ENCODE results near the gene PROSER3. TPM values are rescaled to one million over a fixed set of nuclear protein-coding genes. Genes with fewer than 3 reads are reported as not detected.

PROSER3 gene
- 5.3 to 15.5 TPM (median 5.5 TPM) in 3 replicates for polyA plus RNA-seq
- 2.6 TPM for polyA plus RNA-seq (2011; ENCODE audit: low read depth)
- polyA plus RNA-seq (2011; cell fraction: cytosol; rRNA removed), result 8.2 and 9.5 TPM in 2 replicates
- polyA plus RNA-seq (2011; cell fraction: nucleus; rRNA removed), result 41.6 and 58.7 TPM in 2 replicates
- 12.7 and 13.6 TPM in 2 replicates for polyA plus RNA-seq (2012; ENCODE audit: low replicate concordance)
- polyA minus RNA-seq, result 14.6 to 79.7 TPM (median 16.3 TPM) in 3 replicates
- polyA minus RNA-seq (2011; cell fraction: cytosol; rRNA and poly(A)+ RNA removed), result 12.1 TPM
- 9.4 and 24.8 TPM in 2 replicates for polyA minus RNA-seq (2011; cell fraction: nucleus; rRNA and poly(A)+ RNA removed)

DNA sequence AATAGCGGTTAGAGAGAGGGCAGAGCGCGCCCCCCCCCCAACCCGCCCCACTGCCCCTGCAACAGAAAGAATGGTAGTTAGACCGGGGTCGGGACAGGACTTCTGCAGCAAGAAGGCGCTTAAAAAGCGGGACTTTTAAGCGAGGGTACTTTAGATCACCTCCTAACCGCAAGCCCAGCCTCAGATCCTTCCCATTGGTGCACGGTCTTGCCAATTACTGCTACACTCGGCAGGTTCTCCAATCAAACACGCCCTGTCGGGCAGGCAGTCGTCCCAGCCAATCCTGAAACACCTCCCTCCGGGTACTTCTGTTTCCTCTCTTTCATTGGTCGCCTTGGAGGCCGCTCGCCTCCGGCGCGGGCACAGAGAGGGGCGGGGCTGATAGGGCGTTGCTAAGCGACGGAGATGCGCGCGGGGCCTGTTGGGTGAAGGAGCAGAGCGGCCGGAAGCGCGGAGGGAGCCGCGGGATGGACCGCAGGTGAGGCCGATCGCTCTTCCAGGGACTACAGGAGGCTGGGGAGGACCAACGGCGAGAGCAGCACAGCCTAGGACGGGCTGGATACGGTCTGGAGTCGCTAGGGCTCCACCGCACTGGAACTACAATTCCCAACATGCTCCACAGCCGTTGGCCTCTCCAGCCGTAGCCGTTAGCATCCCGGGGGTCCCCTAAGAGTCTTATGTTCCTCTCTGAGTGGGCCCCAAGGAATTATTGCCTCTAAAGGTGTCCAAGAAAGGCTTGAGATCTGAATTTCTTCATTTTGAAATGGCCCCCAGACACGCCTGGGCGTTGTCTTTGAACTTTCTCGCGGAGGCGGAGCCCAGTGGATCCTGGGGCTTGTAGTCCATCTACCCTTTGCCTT, at the start of gene PROSER3:
Gene PROSER3, plus strand, starts transcription at position 428 of the 860 bp plus-strand sequence. Its CDS starts 40 bp downstream, at position 468.
- no peak for TF ChIP-seq EZH2 (IDR thresholded peaks at IDR 0.05; ENCODE audit: low read length)
- TF ChIP-seq, protein P1, sequence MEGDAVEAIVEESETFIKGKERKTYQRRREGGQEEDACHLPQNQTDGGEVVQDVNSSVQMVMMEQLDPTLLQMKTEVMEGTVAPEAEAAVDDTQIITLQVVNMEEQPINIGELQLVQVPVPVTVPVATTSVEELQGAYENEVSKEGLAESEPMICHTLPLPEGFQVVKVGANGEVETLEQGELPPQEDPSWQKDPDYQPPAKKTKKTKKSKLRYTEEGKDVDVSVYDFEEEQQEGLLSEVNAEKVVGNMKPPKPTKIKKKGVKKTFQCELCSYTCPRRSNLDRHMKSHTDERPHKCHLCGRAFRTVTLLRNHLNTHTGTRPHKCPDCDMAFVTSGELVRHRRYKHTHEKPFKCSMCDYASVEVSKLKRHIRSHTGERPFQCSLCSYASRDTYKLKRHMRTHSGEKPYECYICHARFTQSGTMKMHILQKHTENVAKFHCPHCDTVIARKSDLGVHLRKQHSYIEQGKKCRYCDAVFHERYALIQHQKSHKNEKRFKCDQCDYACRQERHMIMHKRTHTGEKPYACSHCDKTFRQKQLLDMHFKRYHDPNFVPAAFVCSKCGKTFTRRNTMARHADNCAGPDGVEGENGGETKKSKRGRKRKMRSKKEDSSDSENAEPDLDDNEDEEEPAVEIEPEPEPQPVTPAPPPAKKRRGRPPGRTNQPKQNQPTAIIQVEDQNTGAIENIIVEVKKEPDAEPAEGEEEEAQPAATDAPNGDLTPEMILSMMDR (optimal IDR thresholded peaks at IDR 0.05 in 1 of 3, IDR thresholded peaks at IDR 0.05 in 1 of 3, conservative IDR thresholded peaks at IDR 0.05 in 1 of 3; ENCODE audit: extremely low read depth in 1 of 3, insufficient read depth in 2 of 3, low read length in 3 of 3), result no peak
- dilution Hi-C loops (cut with MboI; ENCODE audit: extremely low pct_ligation_motif_present, low sequenced_read_pairs), result no loop called here
- peak; percentile 84 for FAIRE-seq
- H4K20me1 ChIP-seq (ENCODE audit: control insufficient read depth, extremely low read depth, insufficient read depth, low read length), result no peaks in the 10 kb centered on the region
- peak within 1 kb of the TSS; percentile 92 to 100 (median 95) for H3K4me3 ChIP-seq (ENCODE audit: control insufficient read depth in 2 of 3, extremely low read depth in 1 of 3, insufficient read depth in 2 of 3, low read depth in 1 of 3, low read length in 3 of 3)
- H3K36me3 ChIP-seq (ENCODE audit: control insufficient read depth in 2 of 2, extremely low read depth in 1 of 2, insufficient read depth in 2 of 2, low read length in 2 of 2), result peaks cover 11 to 20% of the 10 kb centered on the region in 2 experiments
- no peaks in the 10 kb centered on the region for H3K27me3 ChIP-seq (ENCODE audit: control insufficient read depth, extremely low read depth, insufficient read depth, low read length)
- peak; percentile 99 for DNase-seq (ENCODE audit: low read depth, low spot score)
- peak within 1 kb of the TSS; percentile 84 for H3K4me2 ChIP-seq (ENCODE audit: control insufficient read depth, extremely low read depth, insufficient read depth, low read depth, low read length)
- peaks cover 23% of the 10 kb centered on the region for H3K4me1 ChIP-seq (ENCODE audit: control insufficient read depth, extremely low read depth, insufficient read depth, low read length)
- peak within 1 kb of the TSS; percentile 100 for H3K9ac ChIP-seq (ENCODE audit: control insufficient read depth, extremely low read depth, insufficient read depth, low read length)
- no peaks in the 10 kb centered on the region for H3K9me3 ChIP-seq (ENCODE audit: control insufficient read depth, low read depth, low read length)
- no peaks in the 10 kb centered on the region for H3K9me1 ChIP-seq (ENCODE audit: control insufficient read depth, extremely low read depth, insufficient read depth, low read length)
- H3K79me2 ChIP-seq (ENCODE audit: control insufficient read depth, insufficient read depth, low read length), result peaks cover 20% of the 10 kb centered on the region
- H3K27ac ChIP-seq (ENCODE audit: control insufficient read depth, insufficient read depth, low read length), result peak within 1 kb of the TSS; percentile 98
- H2AFZ ChIP-seq (ENCODE audit: control insufficient read depth, low read length), result peak within 1 kb of the TSS; percentile 94

DNA sequence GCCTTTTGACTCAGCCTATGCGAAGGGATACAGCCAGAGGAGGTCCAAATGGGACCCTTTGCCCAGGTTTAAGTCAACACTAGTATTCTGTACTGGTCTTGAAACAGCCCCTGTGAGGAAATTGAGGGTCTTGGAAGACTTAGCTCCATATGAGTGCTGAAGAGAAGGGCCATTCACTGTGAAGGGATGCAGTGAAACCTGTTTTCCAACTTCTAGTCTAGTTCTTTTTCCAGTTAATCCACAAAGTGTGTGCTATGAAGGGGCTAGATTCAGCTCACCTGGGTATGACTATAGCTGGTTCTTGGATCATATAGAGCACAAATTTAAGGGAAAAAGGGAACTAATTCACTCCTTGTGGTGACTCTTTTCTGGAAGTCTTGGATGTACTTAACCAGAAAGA, 49.6 kb upstream of the PROSER3 start:
- Histone ChIP-seq H3K36me3 (ENCODE audit: control insufficient read depth in 2 of 2, extremely low read depth in 1 of 2, insufficient read depth in 2 of 2, low read length in 2 of 2) (no peaks in the 10 kb centered on the region), H3K27ac (ENCODE audit: control insufficient read depth, insufficient read depth, low read length) (no peak overlapping the region), H3K9me1 (ENCODE audit: control insufficient read depth, extremely low read depth, insufficient read depth, low read length) (no peaks in the 10 kb centered on the region), H3K9me3 (ENCODE audit: control insufficient read depth, low read depth, low read length) (no peaks in the 10 kb centered on the region), H3K79me2 (ENCODE audit: control insufficient read depth, insufficient read depth, low read length) (no peaks in the 10 kb centered on the region), H3K4me2 (ENCODE audit: control insufficient read depth, extremely low read depth, insufficient read depth, low read depth, low read length) (no peak overlapping the region), H3K4me1 (ENCODE audit: control insufficient read depth, extremely low read depth, insufficient read depth, low read length) (peaks cover 6% of the 10 kb centered on the region), H3K4me3 (ENCODE audit: control insufficient read depth in 2 of 3, extremely low read depth in 1 of 3, insufficient read depth in 2 of 3, low read depth in 1 of 3, low read length in 3 of 3) (no peak overlapping the region), H2AFZ (ENCODE audit: control insufficient read depth, low read length) (no peak overlapping the region), H4K20me1 (ENCODE audit: control insufficient read depth, extremely low read depth, insufficient read depth, low read length) (no peaks in the 10 kb centered on the region), H3K9ac (ENCODE audit: control insufficient read depth, extremely low read depth, insufficient read depth, low read length) (no peak overlapping the region), H3K27me3 (ENCODE audit: control insufficient read depth, extremely low read depth, insufficient read depth, low read length) (no peaks in the 10 kb centered on the region)
- dilution Hi-C loops (cut with MboI; ENCODE audit: extremely low pct_ligation_motif_present, low sequenced_read_pairs), result no loop called here
- no peak for FAIRE-seq
- TF ChIP-seq, protein P1 (optimal IDR thresholded peaks at IDR 0.05 in 1 of 3, IDR thresholded peaks at IDR 0.05 in 1 of 3, conservative IDR thresholded peaks at IDR 0.05 in 1 of 3; ENCODE audit: extremely low read depth in 1 of 3, insufficient read depth in 2 of 3, low read length in 3 of 3), result no peak
- no peak for TF ChIP-seq EZH2 (IDR thresholded peaks at IDR 0.05; ENCODE audit: low read length)
- no peak for DNase-seq (ENCODE audit: low read depth, low spot score)

Data from keratinocyte (primary cell).